ENCODE data around the gene CREG2. TPM values are rescaled to one million over a fixed set of nuclear protein-coding genes. Genes with fewer than 3 reads are reported as not detected.

Gene CREG2
- total and polyA plus RNA-seq, 2 donors (not counting 1 experiment from before 2014, with no cell fraction given), result 0.10 TPM; not detected in 1

DNA sequence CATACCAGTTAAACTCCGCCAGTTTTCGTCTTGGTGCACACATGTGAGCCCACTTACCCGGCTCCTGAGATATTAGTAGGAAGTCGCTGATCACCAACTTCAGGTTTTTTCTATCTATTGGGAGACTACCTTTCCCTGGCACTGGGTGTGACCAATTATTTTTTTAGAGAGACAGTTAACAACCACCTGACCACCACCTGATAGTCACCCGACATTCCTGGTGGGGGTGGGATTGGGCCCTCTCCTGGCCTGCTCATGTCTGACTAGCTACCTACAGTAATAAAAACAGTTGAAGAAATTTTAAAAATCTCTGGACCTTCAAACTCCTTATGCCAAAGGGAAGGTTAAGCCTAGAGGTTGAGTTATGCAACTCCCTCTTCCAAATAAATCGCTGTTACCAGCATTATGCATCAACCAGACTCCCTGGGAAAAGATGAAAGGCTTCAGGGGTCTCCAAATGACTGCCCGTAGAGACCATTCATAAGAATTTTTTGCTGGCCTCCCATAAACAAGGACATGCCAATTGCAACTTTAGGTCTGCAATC, 27.8 kb downstream of the CREG2 start:
- Histone ChIP-seq H3K36me3 (replicated peaks in 1 of 2; ENCODE audit: control extremely low read depth in 1 of 2, control insufficient read depth in 1 of 2, extremely low read depth in 1 of 2, insufficient read depth in 2 of 2, low read length in 1 of 2) (no peaks in the 10 kb centered on the region), H3K9me3 (ENCODE audit: control extremely low read depth in 1 of 3, control insufficient read depth in 2 of 3, insufficient read depth in 1 of 3, low read length in 2 of 3) (no peaks in the 10 kb centered on the region), H3K4me3 (ENCODE audit: control extremely low read depth in 1 of 5, extremely low read depth in 1 of 5, insufficient read depth in 1 of 5, low read depth in 2 of 5, low read length in 4 of 5) (no peak overlapping the region), H3K79me2 (ENCODE audit: control insufficient read depth, insufficient read depth, low read length) (no peaks in the 10 kb centered on the region), H3K4me1 (ENCODE audit: control insufficient read depth in 2 of 2, insufficient read depth in 2 of 2, low read length in 2 of 2) (peaks cover 19 to 20% of the 10 kb centered on the region in 2 donors), H4K20me1 (ENCODE audit: control insufficient read depth, insufficient read depth, low read length, poor library complexity, severe bottlenecking) (no peaks in the 10 kb centered on the region), H3K4me2 (replicated peaks; ENCODE audit: low read depth, low read length, poor library complexity, severe bottlenecking) (no peak overlapping the region), H3K27ac (ENCODE audit: low read length in 2 of 2) (no peak overlapping the region), H3K9ac (ENCODE audit: low read length) (no peak overlapping the region), H2AFZ (ENCODE audit: insufficient read depth, low read depth, low read length, poor library complexity, severe bottlenecking) (no peak overlapping the region), H3K27me3 (replicated peaks in 1 of 4; ENCODE audit: control extremely low read depth in 1 of 4, control insufficient read depth in 3 of 4, insufficient read depth in 4 of 4, low read length in 3 of 4) (no peaks in the 10 kb centered on the region)
- DNase-seq, result no peak
- Mint-ChIP-seq H3K4me1 (peaks cover 28% of the 10 kb centered on the region), H3K9me3 (ENCODE audit: insufficient read depth) (no peaks in the 10 kb centered on the region), H3K27me3 (peaks cover 4% of the 10 kb centered on the region), H3K27ac (no peak overlapping the region), H3K4me3 (no peak overlapping the region)
- TF ChIP-seq, protein P1, sequence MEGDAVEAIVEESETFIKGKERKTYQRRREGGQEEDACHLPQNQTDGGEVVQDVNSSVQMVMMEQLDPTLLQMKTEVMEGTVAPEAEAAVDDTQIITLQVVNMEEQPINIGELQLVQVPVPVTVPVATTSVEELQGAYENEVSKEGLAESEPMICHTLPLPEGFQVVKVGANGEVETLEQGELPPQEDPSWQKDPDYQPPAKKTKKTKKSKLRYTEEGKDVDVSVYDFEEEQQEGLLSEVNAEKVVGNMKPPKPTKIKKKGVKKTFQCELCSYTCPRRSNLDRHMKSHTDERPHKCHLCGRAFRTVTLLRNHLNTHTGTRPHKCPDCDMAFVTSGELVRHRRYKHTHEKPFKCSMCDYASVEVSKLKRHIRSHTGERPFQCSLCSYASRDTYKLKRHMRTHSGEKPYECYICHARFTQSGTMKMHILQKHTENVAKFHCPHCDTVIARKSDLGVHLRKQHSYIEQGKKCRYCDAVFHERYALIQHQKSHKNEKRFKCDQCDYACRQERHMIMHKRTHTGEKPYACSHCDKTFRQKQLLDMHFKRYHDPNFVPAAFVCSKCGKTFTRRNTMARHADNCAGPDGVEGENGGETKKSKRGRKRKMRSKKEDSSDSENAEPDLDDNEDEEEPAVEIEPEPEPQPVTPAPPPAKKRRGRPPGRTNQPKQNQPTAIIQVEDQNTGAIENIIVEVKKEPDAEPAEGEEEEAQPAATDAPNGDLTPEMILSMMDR (IDR thresholded peaks at IDR 0.05), result no peak
- TF ChIP-seq EZH2 (IDR thresholded peaks at IDR 0.05; ENCODE audit: borderline replicate concordance, insufficient read depth, low read depth, low read length, poor library complexity, severe bottlenecking), result no peak
- ChIA-PET POLR2A (interaction anchor here (1.2 kb wide), 1 partner anchor 8 kb away, joined by 3 read pairs; no protein-coding TSS in a partner anchor), CTCF (no interaction called here)
- intact Hi-C loops (cut with micrococcal nuclease), result no loop called here
- 98% methylated on average over 6 of the region's 7 CpGs for WGBS (ENCODE audit: insufficient coverage)
- ATAC-seq (ENCODE audit: low read depth), result no peak

DNA sequence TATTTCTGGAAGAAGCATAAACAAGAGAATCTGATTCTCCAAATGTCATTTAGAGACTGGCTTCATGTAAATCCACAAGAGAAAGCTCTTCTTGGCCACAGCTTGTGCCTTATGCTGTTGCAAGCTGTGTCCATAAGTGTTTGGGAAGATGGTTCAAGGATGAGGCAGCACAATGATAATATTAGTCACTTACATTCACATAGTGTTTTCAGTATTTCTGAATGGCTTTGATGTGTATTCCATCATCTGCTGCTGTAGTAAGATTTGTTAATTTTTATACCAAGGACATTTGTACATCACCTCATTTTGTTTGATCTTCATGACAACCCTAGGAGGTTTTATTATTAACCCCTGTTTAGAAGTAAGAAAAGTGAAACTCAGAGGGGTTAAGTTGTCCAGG, 29.9 kb downstream of the CREG2 start:
- Mint-ChIP-seq H3K9me3 (ENCODE audit: insufficient read depth) (no peaks in the 10 kb centered on the region), H3K4me3 (no peak overlapping the region), H3K27ac (no peak overlapping the region), H3K27me3 (peaks cover 5% of the 10 kb centered on the region), H3K4me1 (peaks cover 23% of the 10 kb centered on the region)
- ATAC-seq (ENCODE audit: low read depth) (no peak), DNase-seq (no peak)
- CTCF ChIA-PET, result interaction anchor here (1.7 kb wide), 1 partner anchor 15 kb away, joined by 13 read pairs; no protein-coding TSS in a partner anchor
- no peaks in the 10 kb centered on the region for H3K27me3 ChIP-seq (replicated peaks in 1 of 4; ENCODE audit: control extremely low read depth in 1 of 4, control insufficient read depth in 3 of 4, insufficient read depth in 4 of 4, low read length in 3 of 4)
- H3K79me2 ChIP-seq (ENCODE audit: control insufficient read depth, insufficient read depth, low read length), result no peaks in the 10 kb centered on the region
- no peak overlapping the region for H3K27ac ChIP-seq (ENCODE audit: low read length in 2 of 2)
- peaks cover 15 to 17% of the 10 kb centered on the region in 2 donors for H3K4me1 ChIP-seq (ENCODE audit: control insufficient read depth in 2 of 2, insufficient read depth in 2 of 2, low read length in 2 of 2)
- TF ChIP-seq EZH2 (IDR thresholded peaks at IDR 0.05; ENCODE audit: borderline replicate concordance, insufficient read depth, low read depth, low read length, poor library complexity, severe bottlenecking), result no peak
- TF ChIP-seq, protein P1 (IDR thresholded peaks at IDR 0.05), result no peak
- H3K36me3 ChIP-seq (replicated peaks in 1 of 2; ENCODE audit: control extremely low read depth in 1 of 2, control insufficient read depth in 1 of 2, extremely low read depth in 1 of 2, insufficient read depth in 2 of 2, low read length in 1 of 2), result no peaks in the 10 kb centered on the region
- H3K9me3 ChIP-seq (ENCODE audit: control extremely low read depth in 1 of 3, control insufficient read depth in 2 of 3, insufficient read depth in 1 of 3, low read length in 2 of 3), result no peaks in the 10 kb centered on the region
- no peak overlapping the region for H3K4me2 ChIP-seq (replicated peaks; ENCODE audit: low read depth, low read length, poor library complexity, severe bottlenecking)
- intact Hi-C loops (cut with micrococcal nuclease), result no loop called here
- H3K4me3 ChIP-seq (ENCODE audit: control extremely low read depth in 1 of 5, extremely low read depth in 1 of 5, insufficient read depth in 1 of 5, low read depth in 2 of 5, low read length in 4 of 5), result no peak overlapping the region
- H4K20me1 ChIP-seq (ENCODE audit: control insufficient read depth, insufficient read depth, low read length, poor library complexity, severe bottlenecking), result no peaks in the 10 kb centered on the region
- no peak overlapping the region for H2AFZ ChIP-seq (ENCODE audit: insufficient read depth, low read depth, low read length, poor library complexity, severe bottlenecking)
- H3K9ac ChIP-seq (ENCODE audit: low read length), result no peak overlapping the region
- POLR2A ChIA-PET, result no interaction called here

All from B cell (primary cell).